Astrocyte (in vitro differentiated cells and primary cell): Measurements from ENCODE around the gene PRRT4.

Source experiments
- EZH2 ChIP-seq: IDR thresholded peaks from 2 replicates; pipeline ENCODE4 v1.6.1; 2012; ENCODE audit warnings: mild to moderate bottlenecking, low read length, inconsistent platforms; ENCODE audit not compliant: insufficient read depth
- TF ChIP-seq, protein P1 (sequence below): IDR thresholded peaks from 2 replicates; pipeline ENCODE4 v1.5.1; 2011; ENCODE audit warnings: low read depth, mild to moderate bottlenecking, inconsistent platforms, low read length, moderate library complexity; ENCODE audit not compliant: insufficient read depth

DNA sequence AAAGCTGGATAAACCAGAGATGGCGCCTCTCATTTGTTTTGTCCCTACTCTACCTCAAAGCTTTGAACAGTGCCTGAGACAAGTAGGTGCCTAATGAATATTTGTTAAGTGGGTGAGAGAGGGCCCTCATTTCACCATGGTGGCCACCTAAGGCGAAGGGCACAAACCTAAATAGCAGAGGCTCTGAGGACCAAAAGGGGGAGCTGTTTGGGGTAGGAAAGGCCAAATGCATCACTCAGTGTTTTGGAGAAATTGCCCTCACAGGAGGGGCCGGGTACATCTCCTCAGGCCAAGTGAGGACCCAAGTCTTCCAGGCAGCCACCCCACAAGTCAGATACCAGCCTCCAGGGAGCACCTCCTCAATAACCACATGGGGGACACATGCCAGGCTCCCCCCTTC, 34.3 kb upstream of the PRRT4 start:
- TF ChIP-seq, protein P1, sequence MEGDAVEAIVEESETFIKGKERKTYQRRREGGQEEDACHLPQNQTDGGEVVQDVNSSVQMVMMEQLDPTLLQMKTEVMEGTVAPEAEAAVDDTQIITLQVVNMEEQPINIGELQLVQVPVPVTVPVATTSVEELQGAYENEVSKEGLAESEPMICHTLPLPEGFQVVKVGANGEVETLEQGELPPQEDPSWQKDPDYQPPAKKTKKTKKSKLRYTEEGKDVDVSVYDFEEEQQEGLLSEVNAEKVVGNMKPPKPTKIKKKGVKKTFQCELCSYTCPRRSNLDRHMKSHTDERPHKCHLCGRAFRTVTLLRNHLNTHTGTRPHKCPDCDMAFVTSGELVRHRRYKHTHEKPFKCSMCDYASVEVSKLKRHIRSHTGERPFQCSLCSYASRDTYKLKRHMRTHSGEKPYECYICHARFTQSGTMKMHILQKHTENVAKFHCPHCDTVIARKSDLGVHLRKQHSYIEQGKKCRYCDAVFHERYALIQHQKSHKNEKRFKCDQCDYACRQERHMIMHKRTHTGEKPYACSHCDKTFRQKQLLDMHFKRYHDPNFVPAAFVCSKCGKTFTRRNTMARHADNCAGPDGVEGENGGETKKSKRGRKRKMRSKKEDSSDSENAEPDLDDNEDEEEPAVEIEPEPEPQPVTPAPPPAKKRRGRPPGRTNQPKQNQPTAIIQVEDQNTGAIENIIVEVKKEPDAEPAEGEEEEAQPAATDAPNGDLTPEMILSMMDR = no peak
- TF ChIP-seq EZH2 = no peak
